ENCODE data around the gene SH3RF3.

The SH3RF3 gene

DNA sequence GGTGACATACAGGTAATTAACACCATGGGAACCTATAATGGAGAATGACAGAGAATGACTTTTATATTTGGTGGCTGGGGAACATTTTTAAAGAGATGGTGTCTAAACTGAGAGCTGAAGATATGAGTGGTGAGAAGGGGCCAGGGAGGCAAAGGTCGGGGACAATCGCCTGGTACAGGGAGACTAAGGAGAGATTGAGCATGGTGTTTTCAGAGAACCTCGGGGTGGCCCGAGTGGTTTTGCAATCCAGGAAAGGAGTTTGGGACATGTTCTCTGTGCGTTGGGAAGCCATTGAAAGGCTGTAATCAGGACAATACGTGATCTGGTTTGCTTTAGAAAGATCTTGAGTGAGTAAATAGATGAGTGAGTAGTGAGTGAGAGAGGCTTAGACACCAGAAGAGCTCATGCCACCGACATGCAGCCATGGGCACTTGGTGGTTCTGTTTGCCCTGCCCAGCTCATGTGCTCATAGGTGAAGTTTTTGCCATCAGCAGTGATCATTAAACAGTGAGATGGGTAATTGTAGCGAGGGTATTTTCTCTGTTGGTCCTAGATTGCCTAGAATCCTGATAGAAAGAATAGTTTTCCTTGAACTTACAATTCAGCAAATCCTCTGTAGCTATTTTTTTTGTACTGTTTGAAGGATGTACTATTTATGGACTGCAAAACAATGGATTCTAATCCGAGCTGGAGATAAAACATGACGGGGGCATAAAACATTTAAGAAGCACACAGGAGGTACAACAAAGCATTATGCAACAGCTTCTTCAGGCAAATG lies 114.7 kb downstream of the SH3RF3 start:
- no peak for DNase-seq (ENCODE audit: low read depth)

DNA sequence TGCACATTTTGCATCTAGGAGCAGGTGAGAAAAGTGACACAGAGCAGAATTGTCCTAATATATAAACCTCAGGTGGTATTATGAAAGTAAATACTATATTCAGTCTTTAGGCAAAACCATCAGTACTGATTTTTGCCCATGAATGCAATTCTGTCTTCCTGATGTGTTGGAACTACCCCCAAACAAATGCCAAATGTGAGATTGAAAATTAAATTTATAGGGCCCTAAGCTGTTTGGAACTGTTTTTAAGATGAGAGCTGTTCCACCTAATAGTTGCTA lies 115.2 kb downstream of the SH3RF3 start:
- no peak for DNase-seq (ENCODE audit: low read depth)

DNA sequence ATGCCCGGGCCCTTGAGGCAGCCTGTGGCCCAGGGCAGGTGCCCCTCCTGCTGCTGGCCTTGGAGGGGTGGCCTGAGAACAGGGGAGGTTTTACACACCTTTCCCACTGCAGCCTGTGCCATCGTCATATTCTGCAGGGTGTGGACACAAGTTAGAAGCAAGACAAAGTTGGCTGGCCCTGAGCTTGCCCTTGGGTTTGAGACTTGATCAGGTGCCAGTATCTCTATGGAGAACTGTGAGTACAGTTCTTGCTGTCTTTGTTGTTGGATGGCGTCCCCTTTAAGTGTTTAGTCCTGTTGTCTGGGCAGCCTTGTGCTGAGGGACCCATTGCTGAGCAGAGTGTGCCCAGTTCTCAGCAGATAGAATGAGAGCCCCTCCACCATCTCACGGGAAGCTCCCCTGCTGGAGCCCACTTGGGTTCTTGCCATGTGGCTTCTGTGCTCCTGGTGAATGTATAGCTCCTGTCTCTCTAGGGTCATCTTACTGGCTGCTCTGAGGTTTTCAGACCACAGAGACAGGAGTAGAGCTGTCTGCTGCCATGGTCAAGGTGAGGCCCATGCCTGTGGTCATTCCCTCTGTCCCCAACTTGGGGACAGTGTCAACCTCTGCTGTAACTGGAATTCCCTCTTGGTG lies 115.9 kb downstream of the SH3RF3 start:
- DNase-seq (ENCODE audit: low read depth): no peak

DNA sequence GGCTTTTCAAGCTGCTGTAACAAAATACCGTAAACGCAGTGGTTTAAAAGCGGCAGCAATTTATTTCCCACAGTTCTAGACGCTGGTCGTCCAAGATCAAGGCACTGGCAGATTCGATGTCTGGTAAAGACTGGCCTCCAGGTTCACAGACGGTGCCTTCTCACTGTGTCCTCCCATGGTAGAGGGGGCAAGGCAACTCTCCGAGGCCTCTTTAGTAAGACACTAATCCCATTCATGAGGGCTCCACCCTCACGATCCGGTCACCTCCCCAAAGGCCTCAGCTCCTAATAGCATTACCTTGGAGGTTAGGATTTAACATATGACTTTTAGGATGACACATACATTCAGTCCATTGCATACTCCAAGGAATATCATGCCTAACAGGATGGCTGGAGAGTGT lies 117.2 kb downstream of the SH3RF3 start:
- no peak for DNase-seq (ENCODE audit: low read depth)

DNA sequence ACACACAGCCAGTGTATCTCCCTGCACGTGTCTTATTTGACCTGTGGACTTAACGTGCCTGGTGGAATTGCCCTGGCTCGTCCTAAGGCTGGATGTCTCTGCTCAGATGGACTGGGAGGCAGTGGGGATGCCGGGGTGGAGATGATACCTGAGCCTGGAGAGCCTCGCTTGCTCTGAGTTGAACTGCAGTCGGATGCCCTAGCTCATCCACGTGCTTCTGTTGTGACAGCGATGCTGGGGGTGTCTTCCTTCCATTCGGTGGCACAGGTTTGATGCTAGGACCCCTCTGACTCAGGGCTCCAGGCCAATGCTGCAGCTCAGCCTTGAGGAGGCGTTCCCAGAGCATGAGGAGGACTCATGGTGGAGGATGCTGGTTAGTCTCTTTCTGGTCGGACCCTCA lies 117.6 kb downstream of the SH3RF3 start:
- DNase-seq (ENCODE audit: low read depth): no peak

DNA sequence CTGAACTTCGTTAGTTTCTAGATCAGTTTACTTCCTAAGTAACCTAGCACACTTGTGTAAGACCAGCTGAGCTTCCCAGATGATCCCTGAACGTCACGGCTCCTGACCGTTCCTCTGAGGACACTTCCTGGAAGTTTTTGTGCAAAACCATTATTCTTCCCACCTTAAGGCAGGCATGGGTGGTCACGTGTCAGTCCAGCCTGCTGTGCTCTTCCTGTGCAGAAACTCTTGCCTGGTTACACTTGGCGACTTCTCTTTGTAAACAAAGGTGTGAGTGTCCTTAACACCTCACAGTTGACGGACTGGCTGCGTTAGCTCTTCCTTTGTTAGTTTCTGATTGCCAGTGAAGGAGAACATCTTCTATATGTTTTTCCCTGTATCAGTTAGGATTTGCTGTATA lies 118.3 kb downstream of the SH3RF3 start:
- DNase-seq (ENCODE audit: low read depth): no peak

DNA sequence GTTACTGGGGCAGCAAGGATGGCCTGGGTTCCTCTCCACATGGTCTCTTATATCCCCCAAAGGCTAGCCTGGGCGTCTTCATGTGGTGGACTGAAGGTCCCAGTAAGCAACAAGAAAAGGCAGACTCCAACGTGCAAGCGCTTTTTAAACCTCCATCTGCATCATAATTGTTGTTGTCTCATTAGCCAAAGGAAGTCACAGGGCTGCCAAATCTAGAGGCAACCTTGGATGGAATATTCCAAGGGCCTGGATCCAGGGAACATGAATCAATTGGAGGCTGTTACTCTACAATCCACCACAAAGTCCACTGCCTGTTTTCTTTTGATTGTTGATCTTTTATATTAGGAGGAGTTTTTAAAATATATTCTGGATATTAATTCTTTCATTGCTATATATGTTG lies 118.8 kb downstream of the SH3RF3 start:
- no peak for DNase-seq (ENCODE audit: low read depth)

DNA sequence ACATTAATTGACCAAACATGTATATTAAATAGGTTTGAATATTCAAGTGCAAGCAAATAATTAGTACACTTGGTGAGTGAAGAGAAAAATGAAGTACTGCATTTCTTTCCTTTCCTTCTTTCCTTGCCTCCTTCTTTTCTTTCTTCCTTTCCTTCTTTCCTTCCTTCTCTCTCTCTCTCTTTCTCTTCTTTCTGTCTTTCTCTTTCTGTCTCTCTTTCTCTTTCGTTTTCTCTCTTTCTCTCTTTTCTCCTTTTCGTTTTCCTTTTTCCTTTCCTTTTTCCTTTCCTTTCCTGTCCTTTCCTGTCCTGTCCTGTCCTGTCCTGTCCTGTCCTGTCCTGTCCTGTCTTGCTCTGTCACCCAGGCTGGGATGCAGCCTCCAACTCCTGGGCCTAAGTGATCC lies 119.6 kb downstream of the SH3RF3 start:
- no peak for DNase-seq (ENCODE audit: low read depth)

DNA sequence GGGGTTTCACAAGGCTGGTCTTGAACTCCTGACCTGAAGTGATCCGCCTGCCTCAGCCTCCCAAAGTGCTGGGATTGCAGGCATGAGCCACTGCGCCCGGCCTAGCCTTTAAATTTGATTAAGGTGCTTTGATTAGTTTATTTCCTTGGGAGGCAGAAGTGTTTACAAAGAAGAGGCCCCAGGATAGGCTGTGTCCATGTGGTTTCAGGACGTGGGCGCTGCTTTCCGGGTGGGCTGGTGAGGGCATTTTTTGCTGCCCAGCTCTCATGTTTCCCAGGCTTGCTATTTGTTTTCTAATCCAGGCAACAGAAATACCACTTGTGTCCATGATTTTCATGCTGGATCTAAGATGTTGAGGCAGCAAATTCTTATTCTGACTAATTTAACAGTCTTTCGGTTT lies 124.2 kb downstream of the SH3RF3 start:
- DNase-seq (ENCODE audit: low read depth): no peak

DNA sequence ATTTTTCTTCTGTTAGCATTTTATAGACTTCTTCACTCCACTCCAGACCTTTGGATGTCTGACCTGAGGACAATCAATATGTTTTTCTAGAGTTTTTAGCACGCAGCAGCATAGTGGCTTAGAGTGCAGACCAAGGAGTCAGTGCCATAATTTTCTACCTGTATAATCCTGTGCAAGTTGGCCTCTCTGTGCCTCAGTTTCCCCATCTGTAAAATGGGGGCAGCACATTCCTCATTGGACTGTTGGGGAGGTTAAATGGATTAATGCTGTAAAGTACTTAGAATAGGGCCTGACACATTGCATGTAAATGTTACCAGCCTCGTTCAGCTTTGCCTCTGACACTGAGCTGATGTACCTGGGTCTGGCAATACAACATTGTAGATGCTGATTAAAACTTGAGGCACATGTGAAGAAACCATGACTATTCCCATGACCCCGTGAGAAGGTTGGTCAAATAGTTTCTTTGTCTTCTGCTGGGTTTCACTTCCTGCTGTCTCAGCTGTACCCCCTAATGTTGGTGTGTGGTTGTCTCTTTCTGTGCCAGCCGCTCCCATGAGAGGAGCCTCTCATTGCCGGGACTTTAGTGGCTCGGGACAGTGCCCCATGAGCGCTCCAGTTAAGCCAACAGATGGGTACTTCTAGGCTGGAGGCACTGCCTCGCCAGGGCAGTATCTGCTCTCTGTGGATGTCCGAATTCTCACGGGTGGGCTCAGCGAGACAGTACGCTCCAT lies 125.3 kb downstream of the SH3RF3 start:
- DNase-seq (ENCODE audit: low read depth): no peak

DNA sequence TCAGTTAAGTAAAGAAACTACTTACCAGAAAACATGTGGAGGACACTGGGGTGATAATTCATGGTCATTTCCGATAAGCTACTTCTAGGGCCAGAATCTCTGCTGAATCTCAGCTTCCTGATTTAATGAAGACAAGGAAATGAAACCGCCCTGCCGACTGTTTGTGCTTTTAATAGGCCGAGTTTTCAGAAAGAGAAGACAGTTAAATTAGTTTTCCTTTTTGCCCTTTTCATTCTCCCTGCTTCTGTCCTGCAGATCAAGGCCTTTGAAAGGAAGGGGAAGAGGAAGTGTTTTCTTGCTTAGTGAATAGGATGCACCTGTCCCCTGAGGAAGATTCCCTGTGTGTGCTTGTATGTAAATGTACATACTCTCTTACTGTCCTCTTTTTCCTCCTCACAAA lies 126.6 kb downstream of the SH3RF3 start:
- no peak for DNase-seq (ENCODE audit: low read depth)

DNA sequence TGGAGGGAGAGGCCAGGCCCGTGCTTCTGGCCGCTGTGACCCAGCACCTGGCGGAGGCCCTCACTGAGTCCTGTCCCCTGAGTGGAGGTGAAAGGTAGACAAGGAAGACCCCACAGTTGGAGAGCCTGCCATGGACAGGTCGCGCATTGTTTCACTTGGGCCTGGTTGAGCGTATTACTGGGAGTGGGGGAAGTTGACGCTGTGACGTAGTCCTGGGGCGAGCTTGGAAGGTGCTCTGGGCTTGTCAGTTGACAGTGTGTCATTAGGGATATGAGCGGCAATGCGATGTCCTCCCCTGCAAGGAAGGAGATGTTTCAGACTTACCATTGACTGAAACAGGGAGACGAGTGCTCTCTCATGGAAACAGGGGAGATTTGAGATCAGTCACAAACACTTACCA lies 127.1 kb downstream of the SH3RF3 start:
- no peak for DNase-seq (ENCODE audit: low read depth)

DNA sequence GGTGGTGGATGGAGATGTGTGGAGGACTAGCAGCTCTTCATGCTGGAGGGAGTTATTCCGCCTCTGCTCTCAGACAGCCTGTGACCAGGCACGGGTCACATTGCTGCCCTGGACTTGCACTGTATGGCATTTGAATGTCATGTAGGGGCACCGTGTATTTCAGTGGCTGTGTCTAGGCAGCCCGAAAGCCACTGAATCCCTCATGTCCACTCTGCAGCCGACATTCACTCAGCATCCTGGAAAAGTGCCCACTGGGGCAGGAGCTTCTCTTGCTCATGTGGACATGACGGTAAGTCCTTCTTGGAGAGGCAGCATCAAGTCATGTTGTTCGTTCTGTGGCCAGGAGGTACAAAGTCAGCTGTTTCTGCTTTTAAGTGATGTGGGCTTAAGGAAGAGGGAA lies 127.9 kb downstream of the SH3RF3 start:
- DNase-seq (ENCODE audit: low read depth): no peak

DNA sequence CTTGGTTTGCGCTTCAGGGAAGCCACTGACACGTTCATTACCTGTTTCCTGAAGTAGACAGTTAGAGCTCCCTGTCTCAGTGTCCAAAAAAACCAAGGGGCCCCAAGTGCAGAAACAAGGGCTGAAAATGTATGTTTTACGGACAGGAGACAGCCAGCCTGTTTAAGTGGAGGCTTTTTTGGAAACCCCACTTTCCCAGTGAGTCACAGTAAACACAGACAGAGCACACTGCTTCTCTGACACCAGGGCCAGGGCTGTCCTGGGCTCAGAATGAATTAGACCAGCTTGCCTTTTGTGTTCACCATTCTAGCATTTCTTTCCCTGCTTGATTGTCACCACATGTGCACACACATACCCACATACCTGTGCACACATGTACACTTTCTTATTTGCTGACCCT lies 128.6 kb downstream of the SH3RF3 start:
- no peak for DNase-seq (ENCODE audit: low read depth)

DNA sequence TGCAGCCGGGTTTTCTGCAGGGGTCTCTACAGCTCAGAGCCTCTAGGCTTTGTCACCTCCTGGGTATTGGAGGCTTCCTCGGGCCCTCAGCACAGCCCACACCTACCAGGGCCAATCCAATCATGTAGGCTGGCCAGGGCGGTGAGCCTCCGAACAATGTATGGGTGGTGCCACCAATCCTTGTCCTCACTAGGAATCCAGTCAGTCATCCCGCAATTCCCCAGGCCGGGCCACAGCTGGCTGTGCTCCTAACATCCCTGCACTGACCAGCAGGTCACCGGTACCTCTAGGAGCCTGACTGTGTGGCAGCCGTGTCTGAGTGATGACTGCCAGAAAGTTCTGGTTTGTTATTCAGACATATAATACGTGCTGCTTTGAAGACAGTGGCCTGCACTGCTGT lies 129.4 kb downstream of the SH3RF3 start:
- DNase-seq (ENCODE audit: low read depth): no peak

DNA sequence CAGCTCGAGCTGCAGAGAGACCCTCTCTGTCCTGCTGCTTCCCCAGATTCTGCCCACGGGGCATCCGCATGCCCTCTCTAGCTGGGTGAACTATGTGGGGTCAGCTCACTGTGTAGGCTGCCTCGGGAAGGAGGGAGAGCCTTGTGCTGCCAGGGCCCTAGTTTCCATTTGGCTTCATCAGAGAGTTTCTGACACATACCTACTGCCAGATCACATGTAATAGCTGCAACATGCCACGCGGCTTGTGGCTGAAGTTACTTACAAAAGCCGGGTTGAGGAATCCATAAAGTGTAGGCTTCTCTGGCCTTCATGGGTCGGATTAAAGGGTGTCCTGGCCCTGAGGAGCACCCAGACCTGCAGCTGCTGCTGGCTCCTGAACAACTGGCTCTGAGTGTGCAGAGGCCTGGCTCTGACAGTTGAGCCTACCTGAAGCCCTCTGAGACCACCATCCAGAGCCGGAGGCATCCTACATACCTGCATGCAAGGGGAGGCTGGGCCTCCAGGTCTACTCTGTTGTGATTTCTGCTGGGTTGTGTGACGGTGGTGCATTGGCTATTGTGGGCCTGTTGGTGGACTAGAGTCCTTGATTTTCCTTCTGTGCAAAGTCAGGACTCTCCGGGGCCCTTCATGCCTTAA lies 130.0 kb downstream of the SH3RF3 start:
- no peak for DNase-seq (ENCODE audit: low read depth)

DNA sequence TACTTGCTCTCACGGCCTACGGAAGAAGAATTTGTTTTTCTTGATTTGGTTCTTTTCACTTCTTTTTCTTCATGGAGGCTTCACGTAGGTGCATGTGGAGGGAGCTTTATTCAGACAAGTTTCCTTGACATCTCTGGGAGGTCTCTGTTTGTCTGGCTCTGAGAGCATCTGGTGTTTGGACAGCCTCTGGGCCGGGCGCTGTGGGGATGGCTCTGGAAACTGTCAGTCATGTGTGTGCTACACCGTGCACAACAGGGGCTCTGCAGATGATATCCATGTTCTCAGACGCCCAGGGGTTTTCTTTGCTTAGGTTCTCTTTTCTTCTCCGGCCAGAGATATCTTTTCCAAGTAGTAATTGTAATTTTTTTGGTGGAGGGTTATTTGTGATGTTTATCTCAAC lies 130.7 kb downstream of the SH3RF3 start:
- DNase-seq (ENCODE audit: low read depth): no peak

DNA sequence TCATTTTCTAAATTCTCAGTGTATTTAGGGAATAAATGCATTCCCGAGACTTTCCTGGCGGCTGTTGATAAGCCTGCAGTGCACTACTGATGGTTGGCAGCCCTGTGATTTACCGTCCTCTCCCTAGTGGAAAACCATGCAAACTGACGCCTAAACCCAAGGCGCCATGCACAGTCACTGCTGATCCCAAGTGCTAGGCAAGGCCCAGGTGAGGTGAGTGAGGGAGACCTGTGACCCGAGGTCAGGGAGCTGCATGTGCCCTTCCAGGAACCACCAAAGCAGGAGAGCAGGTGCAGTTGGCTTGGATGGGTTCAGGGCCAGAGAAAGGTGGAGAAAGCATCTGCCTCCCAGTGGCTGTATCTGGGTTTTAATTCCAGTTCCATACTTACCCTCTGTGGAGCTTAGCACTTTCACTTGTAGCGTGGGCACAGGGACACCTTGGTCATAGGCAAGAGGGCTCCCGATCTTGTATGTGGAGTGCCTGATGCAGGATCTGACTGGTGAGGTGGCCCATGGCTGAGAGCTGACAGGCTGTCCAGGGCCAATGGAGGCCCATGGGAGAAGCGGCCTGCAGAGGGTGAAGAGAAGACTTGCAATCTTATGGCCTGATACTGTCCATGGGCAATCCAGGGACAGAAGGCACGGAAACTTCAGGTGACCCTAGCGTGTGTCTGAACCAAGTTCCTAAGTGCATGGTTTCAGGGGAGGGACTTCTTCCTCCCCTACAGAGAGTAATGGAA lies 131.3 kb downstream of the SH3RF3 start:
- DNase-seq (ENCODE audit: low read depth): no peak

DNA sequence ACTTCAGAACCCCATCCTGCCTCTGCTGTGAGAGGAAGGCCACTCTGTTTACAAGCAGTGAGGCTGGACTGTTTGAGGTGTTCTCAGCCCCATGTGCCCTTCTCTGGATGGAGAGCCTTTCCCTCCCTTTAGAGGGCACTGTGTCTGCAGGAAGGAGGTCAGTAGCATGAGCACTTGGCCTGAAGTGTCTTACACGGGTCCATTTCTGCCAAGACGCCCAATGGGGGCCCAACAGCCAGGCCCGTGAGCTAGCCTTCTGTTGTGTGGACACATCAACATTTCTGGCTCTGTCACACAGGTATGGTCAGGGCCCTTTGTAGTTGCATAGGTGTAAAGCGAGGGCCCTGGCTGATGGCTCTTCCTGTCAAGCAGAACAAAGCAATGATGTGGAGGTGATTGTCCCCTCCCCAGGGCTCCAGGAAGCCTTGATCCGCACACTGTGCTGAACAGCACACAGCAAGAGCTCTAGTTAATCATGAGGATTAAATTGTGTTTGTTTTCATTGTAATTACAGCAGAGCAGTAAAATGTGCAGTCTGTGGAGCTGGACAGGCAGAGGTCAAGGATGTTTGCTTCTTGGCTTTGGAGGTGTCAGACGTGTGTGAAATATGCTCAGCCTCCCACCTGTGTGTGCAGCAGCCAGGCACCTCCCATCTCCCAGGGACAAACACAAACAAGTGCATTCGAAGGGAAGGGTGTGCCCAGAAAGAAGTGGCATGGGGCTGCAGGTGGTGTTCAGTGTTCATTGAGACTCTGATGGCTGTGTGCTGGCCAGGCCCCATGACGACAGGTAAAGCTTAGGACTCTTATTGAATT lies 132.1 kb downstream of the SH3RF3 start:
- DNase-seq (ENCODE audit: low read depth): no peak

DNA sequence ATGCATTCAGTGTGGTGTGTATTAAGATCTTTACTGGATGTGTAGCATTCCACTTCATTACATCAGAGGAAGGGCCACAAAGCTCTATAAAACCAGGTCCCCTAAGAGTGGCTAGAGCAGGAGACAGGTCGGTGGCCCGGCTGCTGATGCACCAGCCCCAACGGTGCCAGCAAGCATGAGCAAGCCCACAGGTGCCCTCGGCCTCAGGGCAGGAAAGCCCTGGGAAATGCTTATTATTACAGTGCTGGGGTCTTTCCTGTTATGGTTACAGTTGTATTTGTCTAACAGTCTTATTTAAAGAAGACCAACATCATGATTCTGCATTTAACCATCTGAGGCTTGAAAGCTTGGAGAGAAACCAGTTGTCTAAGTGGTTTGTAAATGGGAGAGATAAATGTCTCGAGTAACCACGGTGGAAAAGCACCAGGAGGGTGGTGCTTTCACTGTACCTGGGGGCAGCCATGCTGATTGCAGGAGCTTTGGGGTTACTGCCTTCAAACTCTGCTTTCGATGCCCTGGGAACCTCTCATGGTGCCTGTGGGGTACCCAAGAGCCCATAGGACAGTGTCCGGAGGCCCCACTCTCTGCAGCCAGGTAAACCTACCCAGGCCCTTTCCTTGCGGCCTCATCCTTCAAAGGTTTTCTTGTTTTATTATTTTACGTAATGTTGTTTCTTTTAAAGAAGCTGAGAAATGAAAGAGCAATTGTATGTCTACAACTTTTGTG lies 133.1 kb downstream of the SH3RF3 start:
- DNase-seq (ENCODE audit: low read depth): no peak

Data from activated T-helper 1 cell treated with Interleukin-2 at 50 U/mL for 16 hours (primary cell).